ENCODE data around the gene ALS2. TPM values are rescaled to one million over a fixed set of nuclear protein-coding genes. Genes with fewer than 3 reads are reported as not detected.

The ALS2 gene
- total and polyA plus RNA-seq, 4 donors = 8.2 to 35.3 (median 15.0) TPM

DNA sequence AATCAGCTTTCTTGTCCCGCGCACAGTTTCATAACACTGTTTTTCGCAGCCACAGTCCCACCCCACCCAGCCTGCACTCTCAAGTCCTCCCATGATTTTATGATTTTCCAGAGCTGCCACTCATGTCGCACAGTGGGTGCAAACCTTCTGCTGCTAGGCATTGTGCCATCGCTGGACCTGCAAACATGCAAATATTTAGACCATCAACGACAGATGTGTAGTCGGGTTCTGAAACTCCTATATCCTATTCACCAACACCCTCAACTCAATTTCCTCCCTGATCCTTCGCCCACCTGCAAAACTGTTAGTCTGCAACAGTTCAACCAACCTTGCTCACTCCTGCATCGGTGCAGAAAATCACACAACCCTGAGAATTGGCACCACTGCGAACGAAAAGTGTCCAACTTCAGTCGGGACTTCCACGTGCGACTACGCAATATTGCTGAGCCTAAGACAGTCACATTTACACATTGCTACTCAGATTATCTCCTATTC lies 871 bp upstream of the ALS2 start (continued):
- TF ChIP-seq, protein P1, sequence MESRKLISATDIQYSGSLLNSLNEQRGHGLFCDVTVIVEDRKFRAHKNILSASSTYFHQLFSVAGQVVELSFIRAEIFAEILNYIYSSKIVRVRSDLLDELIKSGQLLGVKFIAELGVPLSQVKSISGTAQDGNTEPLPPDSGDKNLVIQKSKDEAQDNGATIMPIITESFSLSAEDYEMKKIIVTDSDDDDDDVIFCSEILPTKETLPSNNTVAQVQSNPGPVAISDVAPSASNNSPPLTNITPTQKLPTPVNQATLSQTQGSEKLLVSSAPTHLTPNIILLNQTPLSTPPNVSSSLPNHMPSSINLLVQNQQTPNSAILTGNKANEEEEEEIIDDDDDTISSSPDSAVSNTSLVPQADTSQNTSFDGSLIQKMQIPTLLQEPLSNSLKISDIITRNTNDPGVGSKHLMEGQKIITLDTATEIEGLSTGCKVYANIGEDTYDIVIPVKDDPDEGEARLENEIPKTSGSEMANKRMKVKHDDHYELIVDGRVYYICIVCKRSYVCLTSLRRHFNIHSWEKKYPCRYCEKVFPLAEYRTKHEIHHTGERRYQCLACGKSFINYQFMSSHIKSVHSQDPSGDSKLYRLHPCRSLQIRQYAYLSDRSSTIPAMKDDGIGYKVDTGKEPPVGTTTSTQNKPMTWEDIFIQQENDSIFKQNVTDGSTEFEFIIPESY (IDR thresholded peaks at IDR 0.05) = no peak

DNA sequence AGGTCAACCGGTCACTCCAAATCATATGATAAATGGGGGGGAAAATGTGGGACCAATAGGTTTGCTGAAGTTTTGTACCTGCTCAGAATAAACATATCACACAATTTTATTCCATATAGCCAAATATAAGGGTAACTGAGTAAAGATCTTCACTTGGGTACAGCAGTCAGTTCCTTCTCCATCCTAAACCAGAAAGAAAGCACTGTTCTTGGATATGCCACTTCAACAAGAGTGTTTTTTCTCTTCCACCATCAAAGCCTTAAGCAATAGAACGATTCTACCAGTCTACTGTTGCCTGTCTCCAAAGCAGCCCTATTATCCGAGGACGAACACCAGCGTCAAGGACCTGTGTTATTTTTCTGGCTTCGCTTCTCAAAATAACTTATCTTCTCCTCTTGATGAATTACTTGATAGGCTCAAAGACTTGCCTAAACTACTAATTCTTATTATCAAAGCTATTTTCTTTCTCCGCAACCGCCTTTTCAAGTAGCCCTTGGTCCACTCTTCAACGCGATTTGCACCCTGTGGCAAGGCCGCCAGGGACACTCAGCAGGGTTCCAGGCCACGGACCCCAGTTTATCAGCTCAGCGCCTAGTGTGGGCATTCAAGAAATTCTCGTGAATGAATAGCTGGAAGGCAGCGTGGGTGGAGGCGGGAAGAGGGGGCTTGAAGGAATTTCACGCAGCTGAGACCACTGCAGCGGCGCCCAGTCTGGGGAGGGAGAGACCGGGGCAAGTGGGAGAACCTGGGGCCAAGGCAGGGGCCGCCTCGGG lies 646 bp downstream of the ALS2 start:
- DNase-seq (ENCODE audit: low spot score) = no peak
- Histone ChIP-seq H3K9ac (ENCODE audit: low read depth in 1 of 2, low read length in 2 of 2) (peak overlapping the region; percentile 18 to 30), H3K4me1 (ENCODE audit: control insufficient read depth in 4 of 4, insufficient read depth in 4 of 4, low read length in 3 of 4) (peaks cover 2 to 51% (median 33%) of the 10 kb centered on the region in 4 donors), H3K27ac (ENCODE audit: low read depth in 1 of 2, low read length in 2 of 2) (peak overlapping the region; percentile 55 to 68), H3K36me3 (ENCODE audit: control insufficient read depth in 4 of 4, insufficient read depth in 3 of 4, low read depth in 1 of 4, low read length in 3 of 4) (no peaks in the 10 kb centered on the region), H3K27me3 (ENCODE audit: control insufficient read depth in 4 of 4, insufficient read depth in 4 of 4, low read length in 3 of 4) (no peaks in the 10 kb centered on the region), H3K4me3 (ENCODE audit: low read depth in 1 of 3, low read length in 3 of 3) (peak overlapping the region; percentile 89 to 94 (median 90)), H3K9me3 (ENCODE audit: control insufficient read depth in 4 of 4, low read length in 3 of 4) (no peaks in the 10 kb centered on the region)
- 3% methylated on average over 22 of the region's 22 CpGs for WGBS
- no peak for TF ChIP-seq HNF4A (conservative IDR thresholded peaks at IDR 0.05)
- no peak for TF ChIP-seq EGR1 (IDR thresholded peaks at IDR 0.05; ENCODE audit: low read depth in 2 of 2)
- TF ChIP-seq, protein P1 (IDR thresholded peaks at IDR 0.05) = no peak
- no peak for TF ChIP-seq HNF4G (IDR thresholded peaks at IDR 0.05)
- TF ChIP-seq, protein P2, sequence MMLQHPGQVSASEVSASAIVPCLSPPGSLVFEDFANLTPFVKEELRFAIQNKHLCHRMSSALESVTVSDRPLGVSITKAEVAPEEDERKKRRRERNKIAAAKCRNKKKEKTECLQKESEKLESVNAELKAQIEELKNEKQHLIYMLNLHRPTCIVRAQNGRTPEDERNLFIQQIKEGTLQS (IDR thresholded peaks at IDR 0.05) = no peak
- no peak for TF ChIP-seq RAD21 (IDR thresholded peaks at IDR 0.05)
- TF ChIP-seq, protein P3, sequence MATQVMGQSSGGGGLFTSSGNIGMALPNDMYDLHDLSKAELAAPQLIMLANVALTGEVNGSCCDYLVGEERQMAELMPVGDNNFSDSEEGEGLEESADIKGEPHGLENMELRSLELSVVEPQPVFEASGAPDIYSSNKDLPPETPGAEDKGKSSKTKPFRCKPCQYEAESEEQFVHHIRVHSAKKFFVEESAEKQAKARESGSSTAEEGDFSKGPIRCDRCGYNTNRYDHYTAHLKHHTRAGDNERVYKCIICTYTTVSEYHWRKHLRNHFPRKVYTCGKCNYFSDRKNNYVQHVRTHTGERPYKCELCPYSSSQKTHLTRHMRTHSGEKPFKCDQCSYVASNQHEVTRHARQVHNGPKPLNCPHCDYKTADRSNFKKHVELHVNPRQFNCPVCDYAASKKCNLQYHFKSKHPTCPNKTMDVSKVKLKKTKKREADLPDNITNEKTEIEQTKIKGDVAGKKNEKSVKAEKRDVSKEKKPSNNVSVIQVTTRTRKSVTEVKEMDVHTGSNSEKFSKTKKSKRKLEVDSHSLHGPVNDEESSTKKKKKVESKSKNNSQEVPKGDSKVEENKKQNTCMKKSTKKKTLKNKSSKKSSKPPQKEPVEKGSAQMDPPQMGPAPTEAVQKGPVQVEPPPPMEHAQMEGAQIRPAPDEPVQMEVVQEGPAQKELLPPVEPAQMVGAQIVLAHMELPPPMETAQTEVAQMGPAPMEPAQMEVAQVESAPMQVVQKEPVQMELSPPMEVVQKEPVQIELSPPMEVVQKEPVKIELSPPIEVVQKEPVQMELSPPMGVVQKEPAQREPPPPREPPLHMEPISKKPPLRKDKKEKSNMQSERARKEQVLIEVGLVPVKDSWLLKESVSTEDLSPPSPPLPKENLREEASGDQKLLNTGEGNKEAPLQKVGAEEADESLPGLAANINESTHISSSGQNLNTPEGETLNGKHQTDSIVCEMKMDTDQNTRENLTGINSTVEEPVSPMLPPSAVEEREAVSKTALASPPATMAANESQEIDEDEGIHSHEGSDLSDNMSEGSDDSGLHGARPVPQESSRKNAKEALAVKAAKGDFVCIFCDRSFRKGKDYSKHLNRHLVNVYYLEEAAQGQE (IDR thresholded peaks at IDR 0.05) = no peak
- TF ChIP-seq JUND (IDR thresholded peaks at IDR 0.05) = no peak
- TF ChIP-seq FOXA1 (IDR thresholded peaks at IDR 0.05) = no peak

DNA sequence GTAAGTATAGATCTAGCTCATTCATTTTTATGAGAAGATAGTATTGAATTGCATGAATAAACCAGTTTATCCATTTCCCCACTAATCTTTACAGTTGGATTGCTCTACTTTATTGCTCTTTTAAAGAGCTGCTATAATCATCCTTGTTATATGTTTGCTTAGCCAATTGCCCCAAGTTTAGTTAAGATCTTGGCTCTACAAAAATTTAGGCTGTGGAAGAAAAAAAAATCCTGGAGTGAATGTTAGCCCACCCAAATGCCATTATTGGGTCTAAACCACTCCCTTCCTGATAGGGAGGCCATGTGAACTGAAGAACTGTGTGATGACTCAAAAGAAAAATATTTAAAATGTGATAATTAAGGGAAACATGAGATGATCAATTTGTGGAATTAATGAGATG lies 2.9 kb downstream of the ALS2 start:
- Histone ChIP-seq H3K36me3 (ENCODE audit: control insufficient read depth in 4 of 4, insufficient read depth in 3 of 4, low read depth in 1 of 4, low read length in 3 of 4) (no peaks in the 10 kb centered on the region), H3K4me1 (ENCODE audit: control insufficient read depth in 4 of 4, insufficient read depth in 4 of 4, low read length in 3 of 4) (peaks cover 2 to 51% (median 34%) of the 10 kb centered on the region in 4 donors), H3K9me3 (ENCODE audit: control insufficient read depth in 4 of 4, low read length in 3 of 4) (no peaks in the 10 kb centered on the region), H3K27ac (ENCODE audit: low read depth in 1 of 2, low read length in 2 of 2) (no peak overlapping the region), H3K9ac (ENCODE audit: low read depth in 1 of 2, low read length in 2 of 2) (no peak overlapping the region), H3K27me3 (ENCODE audit: control insufficient read depth in 4 of 4, insufficient read depth in 4 of 4, low read length in 3 of 4) (no peaks in the 10 kb centered on the region), H3K4me3 (ENCODE audit: low read depth in 1 of 3, low read length in 3 of 3) (no peak overlapping the region)
- no peak for DNase-seq (ENCODE audit: low spot score)
- TF ChIP-seq, protein P4, sequence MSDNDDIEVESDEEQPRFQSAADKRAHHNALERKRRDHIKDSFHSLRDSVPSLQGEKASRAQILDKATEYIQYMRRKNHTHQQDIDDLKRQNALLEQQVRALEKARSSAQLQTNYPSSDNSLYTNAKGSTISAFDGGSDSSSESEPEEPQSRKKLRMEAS (IDR thresholded peaks at IDR 0.05) = no peak
- TF ChIP-seq GABPA (IDR thresholded peaks at IDR 0.05 in 1 of 2, conservative IDR thresholded peaks at IDR 0.05 in 1 of 2) = no peak
- TF ChIP-seq TAF1 (conservative IDR thresholded peaks at IDR 0.05) = no peak
- no peak for TF ChIP-seq RAD21 (IDR thresholded peaks at IDR 0.05)
- TF ChIP-seq, protein P2 (IDR thresholded peaks at IDR 0.05) = no peak
- TF ChIP-seq FOXA2 (IDR thresholded peaks at IDR 0.05) = no peak
- TF ChIP-seq HNF4A (conservative IDR thresholded peaks at IDR 0.05) = no peak
- no peak for TF ChIP-seq RXRA (IDR thresholded peaks at IDR 0.05)
- TF ChIP-seq NR2F2 (IDR thresholded peaks at IDR 0.05) = no peak
- TF ChIP-seq, protein P5, sequence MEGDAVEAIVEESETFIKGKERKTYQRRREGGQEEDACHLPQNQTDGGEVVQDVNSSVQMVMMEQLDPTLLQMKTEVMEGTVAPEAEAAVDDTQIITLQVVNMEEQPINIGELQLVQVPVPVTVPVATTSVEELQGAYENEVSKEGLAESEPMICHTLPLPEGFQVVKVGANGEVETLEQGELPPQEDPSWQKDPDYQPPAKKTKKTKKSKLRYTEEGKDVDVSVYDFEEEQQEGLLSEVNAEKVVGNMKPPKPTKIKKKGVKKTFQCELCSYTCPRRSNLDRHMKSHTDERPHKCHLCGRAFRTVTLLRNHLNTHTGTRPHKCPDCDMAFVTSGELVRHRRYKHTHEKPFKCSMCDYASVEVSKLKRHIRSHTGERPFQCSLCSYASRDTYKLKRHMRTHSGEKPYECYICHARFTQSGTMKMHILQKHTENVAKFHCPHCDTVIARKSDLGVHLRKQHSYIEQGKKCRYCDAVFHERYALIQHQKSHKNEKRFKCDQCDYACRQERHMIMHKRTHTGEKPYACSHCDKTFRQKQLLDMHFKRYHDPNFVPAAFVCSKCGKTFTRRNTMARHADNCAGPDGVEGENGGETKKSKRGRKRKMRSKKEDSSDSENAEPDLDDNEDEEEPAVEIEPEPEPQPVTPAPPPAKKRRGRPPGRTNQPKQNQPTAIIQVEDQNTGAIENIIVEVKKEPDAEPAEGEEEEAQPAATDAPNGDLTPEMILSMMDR (IDR thresholded peaks at IDR 0.05; ENCODE audit: low read depth, low read length, missing input control) = no peak
